Inflammatory macrophage treated with lipopolysaccharide for 1 hour (primary cell): ENCODE data around the gene GDPD4.
A peak's percentile ranks its signal among the peaks of the same experiment; 100 is the strongest.

Source experiments
- DNase-seq, 2 donors: peaks; one replicate each; pipeline ENCODE4 v3.0.0-alpha.2; 2020 to 2022

Gene GDPD4

DNA sequence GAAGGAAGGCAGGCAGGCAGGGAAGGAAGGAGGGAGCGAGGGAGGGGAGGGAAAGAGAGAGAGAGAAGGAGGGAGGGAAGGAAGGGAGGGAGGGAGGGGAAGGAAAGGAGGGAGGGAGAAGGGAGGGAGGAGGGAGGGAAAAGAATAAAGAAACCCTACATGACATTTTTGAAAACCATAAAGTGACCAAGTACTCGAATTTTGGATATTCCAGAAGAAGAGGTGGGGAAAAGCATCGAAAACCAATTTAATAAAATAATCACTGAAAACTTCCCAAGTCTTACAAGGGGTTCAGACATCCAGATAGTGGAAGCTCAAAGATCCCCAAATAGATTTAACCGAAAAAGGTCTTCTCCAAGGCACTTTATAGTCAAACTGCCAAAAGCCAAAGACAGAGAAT is 11.7 kb downstream of the GDPD4 start:
- no peak for DNase-seq

- peak in 1 of 2 donors; percentile 7 for DNase-seq
These were observed 13.7 kb downstream of the GDPD4 start for GRCh38 chr11:77287615-77288273.

- no peak for DNase-seq
These were observed 14.3 kb downstream of the GDPD4 start for GRCh38 chr11:77287136-77287535.

GRCh38 chr11:77284476-77285468 is 16.7 kb downstream of the GDPD4 start:
- no peak for DNase-seq

DNA sequence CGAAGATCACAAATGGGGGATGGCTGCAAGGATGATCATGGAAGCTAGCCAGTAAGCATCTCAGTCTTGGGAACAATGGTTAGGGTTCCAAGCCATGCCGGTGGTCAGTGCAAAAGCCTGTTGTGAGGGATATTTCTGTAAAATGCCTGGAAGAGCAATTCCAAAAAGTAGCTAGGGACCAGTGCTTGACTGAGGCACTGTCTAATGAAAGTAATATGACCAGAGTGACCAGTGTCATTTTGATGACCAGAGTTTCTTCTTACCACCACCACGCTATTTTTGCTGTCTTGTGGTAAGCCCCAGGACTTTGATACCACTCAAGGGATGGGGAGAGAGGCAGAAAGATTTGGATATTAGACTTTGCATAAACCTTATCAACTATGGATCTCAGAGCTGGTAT is 18.4 kb downstream of the GDPD4 start:
- DNase-seq: no peak

- peak in 1 of 2 donors; percentile 3 for DNase-seq
These were observed 22.6 kb downstream of the GDPD4 start for GRCh38 chr11:77278595-77279506.

DNA sequence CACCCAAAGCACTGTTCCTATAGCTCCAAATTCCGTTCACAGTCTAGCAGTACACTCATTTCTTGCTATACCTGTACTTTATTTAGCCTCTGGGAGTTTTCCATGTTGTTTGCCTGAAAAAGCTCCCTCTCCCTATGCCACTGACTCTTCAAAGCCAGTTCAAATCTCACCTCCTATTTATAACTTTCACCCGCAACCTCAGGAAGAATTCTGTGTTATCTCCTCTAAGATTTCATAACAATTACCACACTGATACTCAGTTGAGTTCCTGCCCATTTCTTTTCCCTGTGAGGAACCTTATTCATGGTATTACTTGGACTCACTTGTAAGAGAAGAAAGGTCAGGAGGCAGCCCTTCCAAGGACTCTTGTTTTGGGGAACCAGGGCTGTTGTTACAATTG is 25.2 kb downstream of the GDPD4 start:
- DNase-seq: no peak

GRCh38 chr11:77270921-77271320 is 30.6 kb downstream of the GDPD4 start:
- no peak for DNase-seq

GRCh38 chr11:77269484-77270123 is 31.9 kb downstream of the GDPD4 start:
- DNase-seq: no peak

DNA sequence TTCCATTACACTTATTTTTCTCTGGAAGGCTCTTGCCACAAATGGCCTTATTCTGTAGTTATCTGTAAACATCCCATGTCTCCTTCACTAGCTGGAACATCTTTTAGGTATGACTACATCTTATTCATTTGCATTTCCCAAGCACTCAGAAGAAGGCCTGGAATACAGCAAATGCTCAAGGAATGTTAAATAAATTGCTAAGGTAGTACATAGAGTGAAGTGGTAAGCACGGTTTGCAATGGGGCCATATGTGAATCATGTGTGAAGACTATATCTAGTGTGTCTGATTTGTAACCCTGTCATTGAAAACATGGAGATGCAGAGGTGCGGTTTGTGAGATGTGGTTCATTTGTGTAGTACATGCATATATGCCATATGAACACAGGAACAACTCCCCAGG is 33.5 kb downstream of the GDPD4 start:
- no peak for DNase-seq

GRCh38 chr11:77266766-77267165 is 34.7 kb downstream of the GDPD4 start:
- DNase-seq: no peak

- DNase-seq: no peak
These were observed 38.7 kb downstream of the GDPD4 start for GRCh38 chr11:77262803-77263202.

DNA sequence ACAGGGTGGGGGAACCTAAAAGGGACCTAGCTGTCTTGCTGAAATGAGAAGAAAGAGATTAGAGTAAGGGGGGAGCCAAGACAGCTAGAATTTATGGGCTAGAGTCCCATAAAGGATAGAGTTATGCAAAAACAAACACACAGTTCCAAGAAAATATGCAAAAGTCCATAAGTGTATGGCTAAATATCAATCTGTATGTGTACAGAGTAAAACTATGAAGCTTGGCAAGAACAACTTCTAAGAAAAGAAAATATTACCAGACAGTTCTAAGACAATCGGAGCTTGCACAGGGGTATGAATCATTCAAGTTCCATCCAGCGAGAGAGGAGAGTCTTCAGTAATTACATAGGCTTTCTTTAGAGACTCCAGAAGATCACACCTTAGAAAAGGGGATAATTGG is 41.8 kb downstream of the GDPD4 start:
- DNase-seq: no peak

DNA sequence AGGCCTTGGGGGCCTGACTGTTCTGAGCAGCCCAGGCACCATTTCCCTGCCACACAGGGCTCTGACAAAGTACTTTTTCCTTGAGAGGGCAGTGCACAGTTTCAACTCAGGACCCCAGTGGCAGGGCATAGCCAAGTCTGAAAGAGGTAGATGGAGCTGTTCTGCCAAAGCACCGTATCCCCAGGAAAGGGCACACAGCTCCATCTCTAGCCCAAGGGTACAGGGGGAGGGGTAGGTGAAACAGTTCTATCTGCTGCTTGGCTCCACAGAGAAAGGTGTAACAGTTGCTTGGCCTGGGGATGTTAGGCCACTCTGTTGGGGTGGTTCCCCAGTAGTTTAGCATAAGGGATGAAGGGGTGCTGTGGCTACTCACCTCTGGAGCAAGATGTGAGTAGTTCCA is 47.8 kb downstream of the GDPD4 start:
- DNase-seq: no peak

DNA sequence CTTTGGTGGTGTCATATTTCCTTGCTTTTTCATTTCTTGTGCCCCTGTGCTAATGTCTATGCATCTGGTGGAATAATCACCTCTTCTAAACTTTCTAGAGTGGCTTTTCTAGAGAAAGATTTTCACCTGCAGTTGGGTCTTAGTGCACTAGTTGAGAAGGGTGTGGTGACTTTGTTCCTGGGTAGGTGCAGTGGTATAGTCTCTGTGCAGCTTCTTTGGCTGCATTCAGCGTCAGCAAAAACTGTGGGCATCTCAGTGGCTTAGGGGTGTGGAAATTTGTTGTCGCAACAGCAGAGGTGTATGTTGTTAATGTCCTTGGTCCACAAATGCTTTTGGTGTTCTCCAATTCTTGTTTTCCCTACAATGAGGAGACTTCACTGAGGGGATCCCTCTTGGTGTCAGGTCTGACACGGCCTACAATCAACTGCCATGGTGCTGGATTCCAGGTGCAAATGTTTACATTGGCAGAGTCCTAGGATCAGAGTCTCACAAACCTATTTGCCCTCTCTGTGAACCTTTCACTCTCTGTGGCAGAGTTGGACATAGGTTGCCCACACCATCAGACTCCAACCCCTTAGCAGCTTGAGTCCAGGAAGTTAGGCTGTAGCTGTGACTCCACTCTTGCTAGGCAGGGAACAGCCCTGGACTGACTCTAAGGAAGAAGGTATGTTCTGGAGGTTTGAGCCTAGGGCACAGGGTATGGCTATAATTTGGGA is 48.8 kb downstream of the GDPD4 start:
- no peak for DNase-seq

DNA sequence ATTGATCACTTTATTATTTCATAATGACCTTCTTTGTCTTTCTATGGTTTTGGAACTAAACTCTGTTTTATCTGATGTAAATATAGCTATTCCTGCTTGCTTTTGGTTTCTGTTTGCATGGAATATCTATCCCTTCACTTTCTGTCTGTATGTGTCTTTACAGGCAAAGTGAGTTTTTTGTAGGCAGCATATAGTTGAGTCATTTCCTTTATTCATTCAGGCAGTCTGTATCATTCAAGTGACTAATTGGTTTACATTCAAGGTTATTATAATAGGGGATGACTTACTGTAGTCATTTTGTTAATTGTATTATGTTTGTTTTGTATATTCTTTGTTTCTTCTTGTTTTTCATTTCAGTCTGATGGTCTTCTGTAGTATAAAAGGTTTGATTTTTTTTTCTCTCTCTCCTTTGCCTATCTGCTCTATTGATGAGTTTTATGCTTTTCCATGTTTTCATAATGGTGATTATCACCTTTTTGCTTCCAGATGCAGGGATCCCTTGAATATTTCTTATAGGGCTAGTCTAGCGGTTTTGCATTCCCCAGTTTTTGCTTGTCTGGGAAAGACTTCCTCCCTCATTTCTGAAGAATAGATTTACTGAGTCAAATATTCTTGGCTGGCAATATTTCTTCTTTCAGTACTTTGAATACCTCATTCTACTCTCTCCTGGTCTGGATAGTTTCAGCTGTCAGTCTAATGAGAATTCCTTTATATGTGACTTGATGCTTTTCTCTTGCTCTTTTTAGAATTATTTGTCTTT is 50.4 kb downstream of the GDPD4 start:
- peak in 1 of 2 donors; percentile 3 for DNase-seq

- no peak for DNase-seq
These were observed 52.1 kb downstream of the GDPD4 start for GRCh38 chr11:77249427-77249826.

DNA sequence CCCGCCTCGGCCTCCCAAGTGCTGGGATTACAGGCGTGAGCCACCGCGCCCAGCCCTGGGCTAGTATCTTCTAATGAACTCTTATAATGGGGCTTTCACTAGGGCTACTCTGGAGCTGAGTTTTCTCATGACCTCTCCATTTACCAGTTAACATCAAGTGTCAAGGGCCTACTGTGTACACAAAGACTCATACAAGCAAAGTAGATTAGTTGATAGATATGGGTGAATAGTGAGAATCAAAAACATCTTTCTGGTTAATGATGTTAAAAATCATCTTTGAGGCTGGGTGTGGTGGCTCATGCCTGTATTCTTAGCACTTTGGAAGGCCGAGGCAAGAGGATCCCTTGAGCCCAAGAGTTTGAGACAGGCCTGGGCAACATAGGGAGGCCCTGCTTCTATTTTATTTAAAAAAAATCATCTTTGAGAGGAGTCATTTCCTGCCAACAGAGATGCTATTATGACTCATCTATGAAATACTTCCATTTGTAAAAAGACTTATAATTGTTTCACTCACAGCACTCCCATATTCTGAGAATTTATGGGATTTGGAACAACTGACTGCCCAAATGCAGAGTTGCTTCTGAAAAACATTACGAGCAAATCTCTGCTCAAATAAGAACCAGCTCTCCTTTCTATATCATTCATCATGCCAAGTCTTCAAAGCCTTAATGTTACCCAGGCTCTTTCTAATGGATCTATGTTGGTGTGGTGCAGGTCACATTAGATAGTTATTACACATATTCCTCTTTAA is 57.0 kb downstream of the GDPD4 start:
- DNase-seq: no peak

GRCh38 chr11:77236901-77237300 is 64.6 kb downstream of the GDPD4 start:
- no peak for DNase-seq

GRCh38 chr11:77233011-77233410 is 68.5 kb downstream of the GDPD4 start:
- no peak for DNase-seq
